Testis (tissue), 2 donors: ENCODE data around the gene SECTM1.

Experiments
- CTCF ChIP-seq, 3 experiments: fragments of 450-650 bp in 2 of 3; fragments of 200-600 bp in 1 of 3; sonication (generic) in 1 of 3; IDR thresholded peaks; one replicate each; pipeline ENCODE4 v1.5.1; 2016 to 2019; ENCODE audit warnings: antibody characterized with exemption in 3 of 3, mild to moderate bottlenecking in 2 of 3, moderate library complexity in 1 of 3
- POLR2A ChIP-seq: fragments of 450-650 bp; IDR thresholded peaks from one replicate; pipeline ENCODE4 v1.6.1; 2017; ENCODE audit warnings: antibody characterized with exemption, mild to moderate bottlenecking, moderate library complexity

GRCh38 chr17:82377924-82378740, 44.6 kb upstream of the SECTM1 start:
- TF ChIP-seq CTCF (IDR thresholded peaks at IDR 0.05) (no peak), POLR2A (no peak)
